HepG2 (cell line): ENCODE results near the gene ZNF184. TPM values are rescaled to one million over a fixed set of nuclear protein-coding genes. Genes with fewer than 3 reads are reported as not detected.

Source experiments
- ATAC-seq: fragments of 200-7000 bp; cut with Tn5 transposase; 3 replicates; pipeline ENCODE4 v1.9.1; 2020; ENCODE audit warnings: mild to moderate bottlenecking, moderate library complexity
- BruUV-seq: library from RNA; stranded (reverse); fragments of 400-500 nt; replicated peaks from 2 replicates; lab custom pipeline; 2021; lab: Mats Ljungman, UMichigan
- CTCF ChIA-PET: fragments of 300-600 bp; formaldehyde crosslinking; extraction: SDS; loops from one replicate; lab custom pipeline; 2021; ENCODE audit warnings: low total read pairs, inconsistent platforms, low intra/inter-chr PET ratio; lab: Yijun Ruan, JAX
- POLR2A ChIA-PET: fragments of 350-600 bp; sonication (Branson Sonifier 250); formaldehyde crosslinking; loops from one replicate; lab custom pipeline; 2020; ENCODE audit warnings: antibody characterized with exemption, inconsistent platforms; lab: Yijun Ruan, JAX
- DNase-seq: peaks from one replicate; pipeline ENCODE4 v3.0.0-alpha.2; 2015; ENCODE audit warnings: low spot score
- FAIRE-seq: peaks from 3 replicates; lab custom pipeline; 2011; peaks lifted over from hg19 to GRCh38; lab: Jason Lieb, UNC
- H2AFZ ChIP-seq: one replicate; pipeline ENCODE4 v1.6.1; 2011; ENCODE audit warnings: low read length, inconsistent platforms
- H3K27ac ChIP-seq: fragments of 300-600 bp; 3 replicates; pipeline ENCODE4 v1.8.0; 2011; ENCODE audit warnings: mixed run types, mild to moderate bottlenecking, mixed read lengths, low read length, inconsistent platforms; ENCODE audit not compliant: insufficient read depth; ENCODE audit errors: extremely low read length
- H3K27me3 ChIP-seq, 2 experiments: fragments of 200-600 bp in 1 of 2; 2 replicates in 1 of 2; 3 replicates in 1 of 2; pipeline versions ENCODE4 v1.6.0 to v1.8.0; 2011; ENCODE audit warnings: low read length in 2 of 2, mild to moderate bottlenecking in 2 of 2, moderate library complexity in 2 of 2, inconsistent platforms in 1 of 2; ENCODE audit not compliant: insufficient read depth in 2 of 2, control insufficient read depth in 1 of 2
- H3K36me3 ChIP-seq, 2 experiments: fragments of 200-600 bp in 1 of 2; replicated peaks in 1 of 2; 2 replicates in 1 of 2; 3 replicates in 1 of 2; pipeline versions ENCODE4 v1.5.1 to v1.8.0; 2011; ENCODE audit warnings: low read length in 2 of 2, inconsistent platforms in 1 of 2; ENCODE audit not compliant: insufficient read depth in 2 of 2, control insufficient read depth in 1 of 2
- H3K4me1 ChIP-seq: 2 replicates; pipeline ENCODE4 v1.5.1; 2012; ENCODE audit warnings: low read length, inconsistent platforms; ENCODE audit not compliant: insufficient read depth
- H3K4me2 ChIP-seq: 2 replicates; pipeline ENCODE4 v1.6.0; 2011; ENCODE audit warnings: low read depth, low read length, inconsistent platforms
- H3K4me3 ChIP-seq, 3 experiments: fragments of 200-600 bp in 1 of 3; sonication (generic), shearing (Covaris generic) in 1 of 3; replicated peaks in 1 of 3; 2 replicates each; pipeline ENCODE4 v1.5.1; 2011 to 2016; ENCODE audit warnings: low read length in 3 of 3, inconsistent platforms in 2 of 3, low read depth in 2 of 3, mild to moderate bottlenecking in 2 of 3, control low read depth in 1 of 3, mixed read lengths in 1 of 3; ENCODE audit not compliant: insufficient read depth in 1 of 3
- H3K79me2 ChIP-seq: one replicate; pipeline ENCODE4 v1.6.1; 2011; ENCODE audit warnings: low read length, inconsistent platforms; ENCODE audit not compliant: insufficient read depth
- H3K9ac ChIP-seq: 2 replicates; pipeline ENCODE4 v1.6.0; 2011; ENCODE audit warnings: mild to moderate bottlenecking, low read depth, low read length, inconsistent platforms; ENCODE audit not compliant: insufficient read depth
- H3K9me3 ChIP-seq: 2 replicates; pipeline ENCODE4 v1.5.1; 2012; ENCODE audit warnings: mild to moderate bottlenecking, low read length
- H4K20me1 ChIP-seq: 2 replicates; pipeline ENCODE4 v1.6.0; 2011; ENCODE audit warnings: inconsistent platforms, mild to moderate bottlenecking, low read length, moderate library complexity; ENCODE audit not compliant: insufficient read depth
- ARID2 ChIP-seq: sonication (generic); formaldehyde crosslinking; IDR thresholded peaks from 2 replicates; pipeline ENCODE4 v1.8.1; 2022; ENCODE audit warnings: mild to moderate bottlenecking, missing genetic modification reagents, borderline replicate concordance
- ATF1 ChIP-seq: IDR thresholded peaks from 2 replicates; pipeline ENCODE4 v1.6.1; 2016; ENCODE audit warnings: mild to moderate bottlenecking, control low read depth
- FLYWCH1 ChIP-seq: sonication (generic); formaldehyde crosslinking; IDR thresholded peaks from 2 replicates; pipeline ENCODE4 v1.8.1; 2023; ENCODE audit warnings: mild to moderate bottlenecking, missing genetic modification reagents
- HCFC1 ChIP-seq: fragments of 150-350 bp; IDR thresholded peaks from 2 replicates; pipeline ENCODE4 v1.6.1; 2014; ENCODE audit warnings: low read depth, low read length
- HHEX ChIP-seq: IDR thresholded peaks from 2 replicates; pipeline ENCODE4 v1.6.1; 2016; ENCODE audit warnings: control low read depth
- HIVEP1 ChIP-seq: sonication (generic); formaldehyde crosslinking; IDR thresholded peaks from 2 replicates; pipeline ENCODE4 v1.4.0; 2020; ENCODE audit warnings: mild to moderate bottlenecking, missing genetic modification reagents
- HOXA3 ChIP-seq: sonication (generic); formaldehyde crosslinking; IDR thresholded peaks from 2 replicates; pipeline ENCODE4 v1.5.0; 2020; ENCODE audit warnings: missing genetic modification reagents
- HOXD1 ChIP-seq: sonication (generic); formaldehyde crosslinking; IDR thresholded peaks from 2 replicates; pipeline ENCODE4 v1.5.0; 2020; ENCODE audit warnings: missing genetic modification reagents
- IRX3 ChIP-seq: sonication (generic); formaldehyde crosslinking; IDR thresholded peaks from 2 replicates; pipeline ENCODE4 v1.8.1; 2023; ENCODE audit warnings: mild to moderate bottlenecking, low read depth, missing genetic modification reagents, borderline replicate concordance
- NCOR1 ChIP-seq: fragments of 200-600 bp; sonication (generic); IDR thresholded peaks from 2 replicates; pipeline ENCODE4 v1.7.0; 2017; ENCODE audit warnings: antibody characterized with exemption, low read length, borderline replicate concordance
- NFE2L1 ChIP-seq: sonication (generic); formaldehyde crosslinking; IDR thresholded peaks from 2 replicates; pipeline ENCODE4 v1.4.0; 2020; ENCODE audit warnings: missing genetic modification reagents, mild to moderate bottlenecking, borderline replicate concordance
- NR2F2 ChIP-seq: IDR thresholded peaks from 2 replicates; pipeline ENCODE4 v1.6.1; 2012; ENCODE audit warnings: low read depth, inconsistent platforms, borderline replicate concordance
- REL ChIP-seq: sonication (generic); formaldehyde crosslinking; conservative IDR thresholded peaks from 2 replicates; pipeline ENCODE4 v1.8.0; 2022; ENCODE audit warnings: mild to moderate bottlenecking, missing genetic modification reagents, moderate library complexity
- ZBTB21 ChIP-seq: sonication (generic); formaldehyde crosslinking; IDR thresholded peaks from 2 replicates; pipeline ENCODE4 v1.4.0; 2020; ENCODE audit warnings: missing genetic modification reagents
- ZHX1 ChIP-seq: sonication (generic); formaldehyde crosslinking; IDR thresholded peaks from 2 replicates; pipeline ENCODE4 v1.8.1; 2022; ENCODE audit warnings: low read depth, mild to moderate bottlenecking, missing genetic modification reagents
- ZNF496 ChIP-seq: sonication (generic); formaldehyde crosslinking; IDR thresholded peaks from 2 replicates; pipeline ENCODE4 v1.8.1; 2023; ENCODE audit warnings: mild to moderate bottlenecking, moderate library complexity, missing genetic modification reagents; ENCODE audit not compliant: insufficient replicate concordance
- ZNF550 ChIP-seq: sonication (generic); formaldehyde crosslinking; IDR thresholded peaks from 2 replicates; pipeline ENCODE4 v1.4.0; 2020; ENCODE audit warnings: mild to moderate bottlenecking, missing genetic modification reagents, borderline replicate concordance
- ZNF766 ChIP-seq: sonication (generic); formaldehyde crosslinking; IDR thresholded peaks from 2 replicates; pipeline ENCODE4 v1.5.0; 2020; ENCODE audit warnings: missing genetic modification reagents, borderline replicate concordance
- ZNF780A ChIP-seq: sonication (generic); formaldehyde crosslinking; IDR thresholded peaks from 2 replicates; pipeline ENCODE4 v1.8.0; 2022; ENCODE audit warnings: mild to moderate bottlenecking, missing genetic modification reagents, moderate library complexity
- ZNF850 ChIP-seq: sonication (generic); formaldehyde crosslinking; conservative IDR thresholded peaks from 2 replicates; pipeline ENCODE4 v1.9.0; 2021; ENCODE audit warnings: mild to moderate bottlenecking, missing genetic modification reagents
- WGBS: methylation state at CpG from one replicate; pipeline ENCODE4 v1.1.6; 2017; ENCODE audit warnings: low lambda C conversion rate; 5-methylcytosine and 5-hydroxymethylcytosine counted together
- in situ Hi-C: cut with HindIII; loops from 2 replicates; pipeline ENCODE4 v1.10.0; 2017; ENCODE audit warnings: low pct_unique_long_range_greater_than_20kb; ENCODE audit not compliant: extremely low pct_ligation_motif_present
- intact Hi-C: fragments of 100-400 bp; cut with micrococcal nuclease; formaldehyde crosslinking; loops from one replicate; pipeline ENCODE4 v1.10.0; 2022; ENCODE audit not compliant: unreplicated experiment
- polyA plus RNA-seq, 8 experiments: library from polyadenylated mRNA; depleted of rRNA in 3 of 8; stranded (reverse) in 7 of 8; unstranded in 1 of 8; fragments of >200 nt; fragmentation: Illumina TruSeq in 4 of 8; extraction: Trizol in 4 of 8; gene quantifications; 2 replicates each; pipeline versions ENCODE4 v1.2.1 to v1.2.3, GENCODE V29; 2011 to 2016; ENCODE audit warnings: low read depth in 4 of 8, missing spikeins in 1 of 8, mixed read lengths in 1 of 8; ENCODE audit not compliant: insufficient read depth in 1 of 8
- total RNA-seq, 5 experiments: library from RNA; depleted of rRNA; stranded (reverse); fragments of >200 nt; fragmentation: Illumina TruSeq; extraction: Trizol; gene quantifications; 2 replicates each; pipeline ENCODE4 v1.2.3, GENCODE V29; 2016; ENCODE audit warnings: low read depth in 1 of 5
- TF ChIP-seq, protein P1 (sequence below): sonication (generic); formaldehyde crosslinking; IDR thresholded peaks from 2 replicates; pipeline ENCODE4 v1.8.1; 2023; ENCODE audit warnings: mild to moderate bottlenecking, moderate library complexity, missing genetic modification reagents

The ZNF184 gene
- total and polyA plus RNA-seq, 2 of the 13 experiments (the other 11 are each of a cell fraction or from before 2014, with no cell fraction given), result 2.1 to 10.1 TPM

- TF ChIP-seq ZNF496 (CRISPR knock-in tag) (no peak), HCFC1 (no peak), HIVEP1 (CRISPR knock-in tag) (no peak)
These were observed 1.2 kb upstream of the ZNF184 start (continued) for GRCh38 chr6:27474172-27474465.

DNA sequence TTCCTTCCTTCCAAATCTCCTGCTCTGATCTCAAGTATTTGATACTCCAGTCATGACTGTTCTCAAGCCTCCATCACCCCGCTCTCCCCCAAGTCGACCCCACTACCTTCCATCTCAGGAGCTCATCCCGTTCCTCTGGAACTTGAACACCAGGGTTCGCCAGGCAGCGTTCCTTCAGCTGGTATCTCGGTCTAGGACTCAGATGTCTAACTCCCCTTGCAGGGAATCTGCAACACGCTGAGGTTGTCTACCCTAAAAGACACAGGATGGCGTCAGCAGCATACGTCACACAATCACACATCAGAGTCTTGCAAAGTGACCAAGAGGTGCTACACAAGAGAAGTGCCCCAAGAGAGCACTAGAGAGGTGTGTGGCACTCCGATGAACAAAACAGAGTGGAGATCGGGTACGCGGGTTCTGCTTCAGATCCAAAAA is 706 bp downstream of the ZNF184 start:
- H3K36me3 ChIP-seq, result peaks cover 0 to 5% of the 10 kb centered on the region in 2 experiments; a peak in 2 of 5 replicates
- no peaks in the 10 kb centered on the region for H4K20me1 ChIP-seq
- FAIRE-seq (no peak), ATAC-seq (peak; percentile 58), DNase-seq (peak; percentile 62)
- H3K4me1 ChIP-seq, result peaks cover 27% of the 10 kb centered on the region
- in situ Hi-C loops, result no loop called here
- H2AFZ ChIP-seq, result peak overlapping the region; percentile 52
- 6% methylated on average over 13 of the region's 13 CpGs for WGBS
- no peaks in the 10 kb centered on the region for H3K9me3 ChIP-seq
- ChIA-PET CTCF (no interaction called here), POLR2A (interaction anchor here (0.9 to 2.3 kb wide), 14 partner anchors 23 to 1348 kb away, joined by 3 to 13 read pairs (median 5); partner anchors contain the start of genes ZNF391 and ZSCAN31)
- H3K27ac ChIP-seq, result peak overlapping the region; percentile 91
- peaks cover 3% of the 10 kb centered on the region for H3K79me2 ChIP-seq
- peak overlapping the region; percentile 80 to 89 (median 84) for H3K4me3 ChIP-seq
- peak overlapping the region; percentile 81 for H3K4me2 ChIP-seq
- BruUV-seq, result no TSS peak
- peak overlapping the region; percentile 89 for H3K9ac ChIP-seq
- intact Hi-C loops, result loop anchor here (2.0 to 10.0 kb wide), 4 partner anchors 120 to 917 kb away; no protein-coding TSS in a partner anchor
- H3K27me3 ChIP-seq, result no peaks in the 10 kb centered on the region; a peak in 1 of 5 replicates
- TF ChIP-seq ZNF780A (CRISPR knock-in tag), result 0 out of 2 replicates have a peak, but pooled peaks have one; percentile 31
- peak; percentile 59; the same call in 1 of the 2 replicates for TF ChIP-seq ZHX1 (CRISPR knock-in tag)
- TF ChIP-seq ZBTB21, result peak; percentile 97
- TF ChIP-seq REL (CRISPR knock-in tag), result peak; percentile 70; the same call in 1 of the 2 replicates
- 0 out of 2 replicates have a peak, but pooled peaks have one; percentile 79 for TF ChIP-seq ATF1 (CRISPR knock-in tag)
- TF ChIP-seq ARID2, result 0 out of 2 replicates have a peak, but pooled peaks have one; percentile 2
- TF ChIP-seq, protein P1, sequence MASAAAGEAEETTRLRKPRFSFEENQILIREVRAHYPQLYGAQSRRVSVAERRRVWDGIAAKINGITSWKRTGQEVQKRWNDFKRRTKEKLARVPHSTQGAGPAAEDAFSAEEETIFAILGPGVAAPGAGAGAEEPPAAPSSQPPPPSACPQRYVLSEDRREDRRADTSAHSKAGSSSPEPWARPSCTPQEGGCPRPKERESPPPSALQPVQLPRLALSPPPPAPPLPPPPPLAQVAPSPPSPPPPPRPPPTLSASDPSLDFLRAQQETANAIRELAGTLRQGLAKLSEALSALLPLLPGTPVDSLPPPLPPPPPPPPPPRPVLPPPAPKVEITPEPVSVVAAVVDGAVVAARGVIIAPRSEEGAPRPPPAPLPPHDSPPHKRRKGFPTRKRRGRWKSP (CRISPR knock-in tag), result 0 out of 2 replicates have a peak, but pooled peaks have one; percentile 27
- peak; percentile 8; the same call in 1 of the 2 replicates for TF ChIP-seq IRX3 (CRISPR knock-in tag)
- peak; percentile 92 for TF ChIP-seq HOXA3 (CRISPR knock-in tag)
- 0 out of 2 replicates have a peak, but pooled peaks have one; percentile 90 for TF ChIP-seq ZNF550 (CRISPR knock-in tag)
- no peak for TF ChIP-seq NCOR1
- TF ChIP-seq ZNF766, result 0 out of 2 replicates have a peak, but pooled peaks have one; percentile 13
- TF ChIP-seq FLYWCH1 (CRISPR knock-in tag), result 0 out of 2 replicates have a peak, but pooled peaks have one; percentile 11
- 0 out of 2 replicates have a peak, but pooled peaks have one; percentile 5 for TF ChIP-seq NR2F2
- no peak for TF ChIP-seq ZNF850 (CRISPR knock-in tag)
- 0 out of 2 replicates have a peak, but pooled peaks have one; percentile 38 for TF ChIP-seq HOXD1 (CRISPR knock-in tag)
- TF ChIP-seq HHEX (CRISPR knock-in tag), result peak; percentile 42; the same call in 1 of the 2 replicates
- TF ChIP-seq NFE2L1 (CRISPR knock-in tag), result 0 out of 2 replicates have a peak, but pooled peaks have one; percentile 24
